ENCODE results near the gene PANX3. TPM values are rescaled to one million over a fixed set of nuclear protein-coding genes. Genes with fewer than 3 reads are reported as not detected.

The PANX3 gene
- not detected for total RNA-seq

- TF ChIP-seq CTCF (IDR thresholded peaks at IDR 0.05), result no peak
- ATAC-seq (ENCODE audit: low FRiP score), result no peak
- DNase-seq (ENCODE audit: low spot score), result no peak
These were observed at the start of gene PANX3 for GRCh38 chr11:124611064-124611463. Gene PANX3 (plus strand): TSS chr11:124611428. CDS start chr11:124611557, 129 bp downstream.

GRCh38 chr11:124569697-124570096 lies 41.5 kb upstream of the PANX3 start, which contains the start of gene OR8A1:
Gene OR8A1 (plus strand): TSS chr11:124569997. CDS start chr11:124570120, 123 bp downstream.
- no peak for TF ChIP-seq CTCF (IDR thresholded peaks at IDR 0.05)
- no peak for ATAC-seq (ENCODE audit: low FRiP score)
- DNase-seq (ENCODE audit: low spot score), result no peak

GRCh38 chr11:124570160-124570559 lies 41.1 kb upstream of the PANX3 start:
- no peak for DNase-seq (ENCODE audit: low spot score)
- TF ChIP-seq CTCF (IDR thresholded peaks at IDR 0.05), result no peak
- no peak for ATAC-seq (ENCODE audit: low FRiP score)

- no peak for TF ChIP-seq CTCF (IDR thresholded peaks at IDR 0.05)
- no peak for DNase-seq (ENCODE audit: low spot score)
- ATAC-seq (ENCODE audit: low FRiP score), result no peak
These were observed 33.4 kb upstream of the PANX3 start for GRCh38 chr11:124577716-124578427.

GRCh38 chr11:124578761-124579160 lies 32.5 kb upstream of the PANX3 start:
- ATAC-seq (ENCODE audit: low FRiP score) (no peak), DNase-seq (ENCODE audit: low spot score) (no peak)
- no peak for TF ChIP-seq CTCF (IDR thresholded peaks at IDR 0.05)

- no peak for TF ChIP-seq CTCF (IDR thresholded peaks at IDR 0.05)
- ATAC-seq (ENCODE audit: low FRiP score) (no peak), DNase-seq (ENCODE audit: low spot score) (no peak)
These were observed 29.4 kb upstream of the PANX3 start for GRCh38 chr11:124581817-124582216.

- DNase-seq (ENCODE audit: low spot score), result no peak
- no peak for TF ChIP-seq CTCF (IDR thresholded peaks at IDR 0.05)
- ATAC-seq (ENCODE audit: low FRiP score), result no peak
These were observed 28.7 kb upstream of the PANX3 start for GRCh38 chr11:124582565-124582964.
